ENCODE measurements around the gene ATP6V0E1.

ATP6V0E1 gene

GRCh38 chr5:172984244-172984953 is 828 bp downstream of the ATP6V0E1 start:
- H3K4me2 ChIP-seq (ENCODE audit: low read length), result peak overlapping the region; percentile 78
- H3K9me3 ChIP-seq (ENCODE audit: insufficient read depth, low read length), result no peaks in the 10 kb centered on the region
- H3K27ac ChIP-seq (ENCODE audit: low read length), result peak overlapping the region; percentile 93
- H3K27me3 ChIP-seq (ENCODE audit: low read depth, low read length), result no peaks in the 10 kb centered on the region
- H4K20me1 ChIP-seq (ENCODE audit: insufficient read depth, low read length), result peaks cover 26% of the 10 kb centered on the region
- H2AFZ ChIP-seq (ENCODE audit: low read depth, low read length), result no peak overlapping the region
- H3K36me3 ChIP-seq (replicated peaks; ENCODE audit: low read depth, low read length), result peaks cover 27% of the 10 kb centered on the region
- H3K9ac ChIP-seq (ENCODE audit: low read length), result peak overlapping the region; percentile 97
- peaks cover 61% of the 10 kb centered on the region for H3K79me2 ChIP-seq (ENCODE audit: low read length)
- H3K4me3 ChIP-seq (ENCODE audit: low read length), result peak overlapping the region; percentile 98
- peaks cover 12% of the 10 kb centered on the region for H3K4me1 ChIP-seq (ENCODE audit: low read length)
- TF ChIP-seq CTCF (IDR thresholded peaks at IDR 0.05; ENCODE audit: low read depth, low read length) (peak; percentile 63), EZH2phosphoT487 (IDR thresholded peaks at IDR 0.05; ENCODE audit: low read depth) (no peak)

GRCh38 chr5:172985596-172985995 is 2.0 kb downstream of the ATP6V0E1 start:
- Histone ChIP-seq H3K4me3 (ENCODE audit: low read length) (peak overlapping the region; percentile 98), H3K79me2 (ENCODE audit: low read length) (peaks cover 71% of the 10 kb centered on the region), H2AFZ (ENCODE audit: low read depth, low read length) (no peak overlapping the region), H3K4me1 (ENCODE audit: low read length) (peaks cover 12% of the 10 kb centered on the region), H3K27me3 (ENCODE audit: low read depth, low read length) (no peaks in the 10 kb centered on the region), H3K4me2 (ENCODE audit: low read length) (peak overlapping the region; percentile 77), H4K20me1 (ENCODE audit: insufficient read depth, low read length) (peaks cover 30% of the 10 kb centered on the region), H3K36me3 (replicated peaks; ENCODE audit: low read depth, low read length) (peaks cover 31% of the 10 kb centered on the region), H3K27ac (ENCODE audit: low read length) (peak overlapping the region; percentile 93), H3K9me3 (ENCODE audit: insufficient read depth, low read length) (no peaks in the 10 kb centered on the region), H3K9ac (ENCODE audit: low read length) (peak overlapping the region; percentile 97)
- TF ChIP-seq CTCF (IDR thresholded peaks at IDR 0.05; ENCODE audit: low read depth, low read length) (no peak), EZH2phosphoT487 (IDR thresholded peaks at IDR 0.05; ENCODE audit: low read depth) (no peak)

- TF ChIP-seq CTCF (IDR thresholded peaks at IDR 0.05; ENCODE audit: low read depth, low read length), result no peak
- H4K20me1 ChIP-seq (ENCODE audit: insufficient read depth, low read length), result peaks cover 45% of the 10 kb centered on the region
- H3K9ac ChIP-seq (ENCODE audit: low read length), result no peak overlapping the region
- H3K27me3 ChIP-seq (ENCODE audit: low read depth, low read length), result no peaks in the 10 kb centered on the region
- H3K27ac ChIP-seq (ENCODE audit: low read length), result no peak overlapping the region
- H3K79me2 ChIP-seq (ENCODE audit: low read length), result peaks cover 96% of the 10 kb centered on the region
- H3K36me3 ChIP-seq (replicated peaks; ENCODE audit: low read depth, low read length), result peaks cover 39% of the 10 kb centered on the region
- no peak overlapping the region for H3K4me3 ChIP-seq (ENCODE audit: low read length)
- H2AFZ ChIP-seq (ENCODE audit: low read depth, low read length), result no peak overlapping the region
- H3K4me1 ChIP-seq (ENCODE audit: low read length), result peaks cover 12% of the 10 kb centered on the region
- no peak overlapping the region for H3K4me2 ChIP-seq (ENCODE audit: low read length)
- H3K9me3 ChIP-seq (ENCODE audit: insufficient read depth, low read length), result no peaks in the 10 kb centered on the region
Observed at GRCh38 chr5:172988276-172988675, 4.7 kb downstream of the ATP6V0E1 start.

- H3K9ac ChIP-seq (ENCODE audit: low read length), result no peak overlapping the region
- H3K27ac ChIP-seq (ENCODE audit: low read length), result no peak overlapping the region
- peaks cover 55% of the 10 kb centered on the region for H4K20me1 ChIP-seq (ENCODE audit: insufficient read depth, low read length)
- H3K4me3 ChIP-seq (ENCODE audit: low read length), result no peak overlapping the region
- TF ChIP-seq EZH2phosphoT487 (IDR thresholded peaks at IDR 0.05; ENCODE audit: low read depth) (no peak), CTCF (IDR thresholded peaks at IDR 0.05; ENCODE audit: low read depth, low read length) (no peak)
- no peak overlapping the region for H2AFZ ChIP-seq (ENCODE audit: low read depth, low read length)
- no peaks in the 10 kb centered on the region for H3K9me3 ChIP-seq (ENCODE audit: insufficient read depth, low read length)
- peaks cover 50% of the 10 kb centered on the region for H3K36me3 ChIP-seq (replicated peaks; ENCODE audit: low read depth, low read length)
- H3K79me2 ChIP-seq (ENCODE audit: low read length), result peaks cover 96% of the 10 kb centered on the region
- H3K4me1 ChIP-seq (ENCODE audit: low read length), result peaks cover 6% of the 10 kb centered on the region; the same call in 1 of the 2 replicates
- no peaks in the 10 kb centered on the region for H3K27me3 ChIP-seq (ENCODE audit: low read depth, low read length)
- H3K4me2 ChIP-seq (ENCODE audit: low read length), result no peak overlapping the region
Observed at GRCh38 chr5:172990776-172991175, 7.2 kb downstream of the ATP6V0E1 start.

Data from OCI-LY3 (cell line).